Gastrocnemius medialis (tissue), 4 donors: ENCODE results near the gene SWAP70.

ENCODE experiments used
- POLR2A ChIP-seq, 2 donors: fragments of 450-650 bp; IDR thresholded peaks; one replicate each; pipeline ENCODE4 v1.6.1; 2017; ENCODE audit warnings: antibody characterized with exemption in 2 of 2, mild to moderate bottlenecking in 2 of 2, moderate library complexity in 2 of 2
- TF ChIP-seq, protein P1 (sequence below), 5 experiments: fragments of 450-650 bp in 3 of 5; fragments of 200-600 bp in 2 of 5; sonication (generic) in 2 of 5; IDR thresholded peaks in 4 of 5; conservative IDR thresholded peaks in 1 of 5; 1 replicate in 4 of 5; 2 replicates in 1 of 5; pipeline ENCODE4 v1.5.1; 2016 to 2019; ENCODE audit warnings: antibody characterized with exemption in 5 of 5, mild to moderate bottlenecking in 3 of 5, moderate library complexity in 3 of 5

DNA sequence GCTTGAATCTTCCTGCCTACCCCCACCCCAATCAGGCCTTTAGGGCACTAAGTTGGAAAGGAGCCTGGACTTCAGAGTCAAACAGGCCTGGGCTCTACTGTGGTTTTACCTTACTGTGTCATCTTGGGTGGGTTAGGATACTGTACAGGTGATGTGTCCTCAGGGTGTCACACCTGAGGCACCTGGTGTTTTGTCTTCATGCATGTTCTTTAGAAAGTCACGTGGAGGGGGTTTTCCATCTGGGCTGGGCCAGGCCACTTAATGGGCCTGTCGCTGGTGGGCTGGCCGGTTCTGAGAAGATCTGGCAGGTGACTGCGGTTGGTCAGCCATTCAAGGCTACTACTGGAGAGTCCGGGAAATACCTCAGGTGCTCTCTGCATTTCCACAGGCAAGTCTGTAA, 92.6 kb downstream of the SWAP70 start:
- TF ChIP-seq, protein P1, sequence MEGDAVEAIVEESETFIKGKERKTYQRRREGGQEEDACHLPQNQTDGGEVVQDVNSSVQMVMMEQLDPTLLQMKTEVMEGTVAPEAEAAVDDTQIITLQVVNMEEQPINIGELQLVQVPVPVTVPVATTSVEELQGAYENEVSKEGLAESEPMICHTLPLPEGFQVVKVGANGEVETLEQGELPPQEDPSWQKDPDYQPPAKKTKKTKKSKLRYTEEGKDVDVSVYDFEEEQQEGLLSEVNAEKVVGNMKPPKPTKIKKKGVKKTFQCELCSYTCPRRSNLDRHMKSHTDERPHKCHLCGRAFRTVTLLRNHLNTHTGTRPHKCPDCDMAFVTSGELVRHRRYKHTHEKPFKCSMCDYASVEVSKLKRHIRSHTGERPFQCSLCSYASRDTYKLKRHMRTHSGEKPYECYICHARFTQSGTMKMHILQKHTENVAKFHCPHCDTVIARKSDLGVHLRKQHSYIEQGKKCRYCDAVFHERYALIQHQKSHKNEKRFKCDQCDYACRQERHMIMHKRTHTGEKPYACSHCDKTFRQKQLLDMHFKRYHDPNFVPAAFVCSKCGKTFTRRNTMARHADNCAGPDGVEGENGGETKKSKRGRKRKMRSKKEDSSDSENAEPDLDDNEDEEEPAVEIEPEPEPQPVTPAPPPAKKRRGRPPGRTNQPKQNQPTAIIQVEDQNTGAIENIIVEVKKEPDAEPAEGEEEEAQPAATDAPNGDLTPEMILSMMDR (IDR thresholded peaks at IDR 0.05 in 4 of 5, conservative IDR thresholded peaks at IDR 0.05 in 1 of 5), result no peak
- TF ChIP-seq POLR2A (IDR thresholded peaks at IDR 0.05), result no peak
